Thymus (tissue), 14 donors: ENCODE measurements around the gene NCEH1. TPM values are rescaled to one million over a fixed set of nuclear protein-coding genes. Genes with fewer than 3 reads are reported as not detected.
"Not testable (repeated sequence)": the region's sequence is repeated elsewhere in the genome, so short reads cannot be mapped to it uniquely, and the experiment has no call there.

Source experiments
- DNase-seq, 9 donors: peaks; one replicate each; pipeline ENCODE4 v3.0.0-alpha.2; 2013; ENCODE audit warnings: low spot score in 9 of 9, low read depth in 6 of 9, missing footprints in 1 of 9
- H3K27ac ChIP-seq, 2 donors: one replicate each; pipeline ENCODE4 v1.5.1; 2013; ENCODE audit warnings: control low read depth in 1 of 2, low read depth in 1 of 2, low read length in 1 of 2, mild to moderate bottlenecking in 1 of 2, moderate library complexity in 1 of 2
- H3K27me3 ChIP-seq, 2 donors: one replicate each; pipeline ENCODE4 v1.5.1; 2013; ENCODE audit warnings: low read length in 1 of 2; ENCODE audit not compliant: control insufficient read depth in 2 of 2, insufficient read depth in 1 of 2
- H3K36me3 ChIP-seq, 2 donors: one replicate each; pipeline ENCODE4 v1.5.1; 2013; ENCODE audit warnings: low read length in 1 of 2, mild to moderate bottlenecking in 1 of 2, moderate library complexity in 1 of 2; ENCODE audit not compliant: control insufficient read depth in 2 of 2, insufficient read depth in 2 of 2
- H3K4me1 ChIP-seq, 2 donors: one replicate each; pipeline ENCODE4 v1.5.1; 2013; ENCODE audit warnings: low read length in 2 of 2; ENCODE audit not compliant: control insufficient read depth in 2 of 2, insufficient read depth in 2 of 2
- H3K4me3 ChIP-seq, 2 donors: one replicate each; pipeline ENCODE4 v1.5.1; 2013; ENCODE audit warnings: low read length in 2 of 2, control low read depth in 1 of 2, mild to moderate bottlenecking in 1 of 2
- H3K9me3 ChIP-seq, 2 donors: one replicate each; pipeline ENCODE4 v1.5.1; 2013; ENCODE audit warnings: low read length in 1 of 2, mild to moderate bottlenecking in 1 of 2; ENCODE audit not compliant: control insufficient read depth in 2 of 2, insufficient read depth in 1 of 2
- WGBS: extraction: QIAGEN DNeasy Blood & Tissue Kit; methylation state at CpG from one replicate; pipeline ENCODE4 v1.1.7; 2013; 5-methylcytosine and 5-hydroxymethylcytosine counted together
- long read RNA-seq, 10 donors: transcript quantifications; one replicate each; lab custom pipeline, GENCODE V29; 2026
- polyA plus RNA-seq: library from polyadenylated mRNA; stranded (reverse); fragments of 200-250 nt; gene quantifications from one replicate; pipeline ENCODE4 v1.2.3, GENCODE V29; 2013
- total RNA-seq: library from RNA; stranded (reverse); fragments of 120-200 nt; gene quantifications from one replicate; pipeline ENCODE4 v1.2.4, GENCODE V29; 2013
- donor health status: healthy.

The NCEH1 gene
- total RNA-seq (3.0 TPM), polyA plus RNA-seq (4.4 TPM)
- long read RNA-seq, donor 1, result 0 reads
- long read RNA-seq, donor 2, result 0 reads
- long read RNA-seq, donor 3, full-length matches to known transcripts, result 3 of 3 reads
- long read RNA-seq, donor 3, partial matches to known transcripts, result 0 of 3 reads
- long read RNA-seq, donor 3, other reads (novel, unspliced or antisense), result 0 of 3 reads
- long read RNA-seq, donor 4, full-length matches to known transcripts, result 1 of 1 reads
- long read RNA-seq, donor 4, partial matches to known transcripts, result 0 of 1 reads
- long read RNA-seq, donor 4, other reads (novel, unspliced or antisense), result 0 of 1 reads
- long read RNA-seq, donor 5, full-length matches to known transcripts, result 2 of 2 reads
- long read RNA-seq, donor 5, partial matches to known transcripts, result 0 of 2 reads
- long read RNA-seq, donor 5, other reads (novel, unspliced or antisense), result 0 of 2 reads
- long read RNA-seq, donor 6, result 0 reads
- long read RNA-seq, donor 7, full-length matches to known transcripts, result 4 of 4 reads
- long read RNA-seq, donor 7, partial matches to known transcripts, result 0 of 4 reads
- long read RNA-seq, donor 7, other reads (novel, unspliced or antisense), result 0 of 4 reads
- long read RNA-seq, donor 8, full-length matches to known transcripts, result 1 of 1 reads
- long read RNA-seq, donor 8, partial matches to known transcripts, result 0 of 1 reads
- long read RNA-seq, donor 8, other reads (novel, unspliced or antisense), result 0 of 1 reads
- long read RNA-seq, donor 9, full-length matches to known transcripts, result 1 of 1 reads
- long read RNA-seq, donor 9, partial matches to known transcripts, result 0 of 1 reads
- long read RNA-seq, donor 9, other reads (novel, unspliced or antisense), result 0 of 1 reads
- long read RNA-seq, donor 10, full-length matches to known transcripts, result 3 of 3 reads
- long read RNA-seq, donor 10, partial matches to known transcripts, result 0 of 3 reads
- long read RNA-seq, donor 10, other reads (novel, unspliced or antisense), result 0 of 3 reads

GRCh38 chr3:172710664-172711453 is at the start of gene NCEH1:
TSS of gene NCEH1 (minus strand) at chr3:172711067. CDS start at chr3:172710984, 83 bp downstream.
- no peaks in the 10 kb centered on the region for H3K36me3 ChIP-seq
- H3K4me3 ChIP-seq, result peak within 1 kb of the TSS; percentile 74 to 85
- under 1% methylated on average over 41 of the region's 41 CpGs for WGBS

GRCh38 chr3:172760416-172760815 is 49.5 kb upstream of the NCEH1 start:
- not testable (repeated sequence) for H3K4me1 ChIP-seq, H3K27me3 ChIP-seq, DNase-seq, H3K27ac ChIP-seq, H3K4me3 ChIP-seq, H3K9me3 ChIP-seq
- 98% methylated on average over 6 of the region's 6 CpGs for WGBS
- H3K36me3 ChIP-seq, result peaks cover 15 to 60% of the 10 kb centered on the region in 2 donors

More at GRCh38 chr3:172710664-172711453, at the start of gene NCEH1:
- H3K4me1 ChIP-seq, result peaks cover 5 to 9% of the 10 kb centered on the region in 2 donors
- H3K27me3 ChIP-seq, result no peaks in the 10 kb centered on the region
- DNase-seq, result peak; percentile 56 to 88 (median 72)
- H3K9me3 ChIP-seq, result no peaks in the 10 kb centered on the region
- peak within 1 kb of the TSS; percentile 34 to 67 for H3K27ac ChIP-seq

DNA sequence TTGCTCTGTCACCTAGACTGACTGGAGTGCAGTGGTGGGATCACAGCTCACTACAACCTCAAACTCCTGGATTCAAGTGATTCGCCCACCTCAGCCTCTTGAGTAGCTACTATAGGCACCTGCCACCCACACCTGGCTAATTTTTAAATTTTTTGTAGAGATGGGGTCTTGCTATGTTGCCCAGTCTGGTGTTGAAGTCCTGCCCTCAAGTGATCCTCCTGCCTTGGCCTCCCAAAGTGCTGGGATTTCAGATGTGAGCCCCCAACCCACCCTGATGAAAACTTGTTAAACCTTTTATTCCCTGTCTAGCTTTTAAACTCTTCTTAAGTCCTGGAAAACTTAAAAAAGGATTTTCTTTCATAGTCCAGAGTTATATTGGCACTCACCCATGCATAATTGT is 42.3 kb upstream of the NCEH1 start:
- Histone ChIP-seq H3K27ac (peak overlapping the region in 1 of 2 donors; percentile 11), H3K9me3 (no peaks in the 10 kb centered on the region), H3K27me3 (no peaks in the 10 kb centered on the region), H3K4me1 (peaks cover 5 to 17% of the 10 kb centered on the region in 2 donors), H3K36me3 (peaks cover 0 to 35% of the 10 kb centered on the region in 2 donors), H3K4me3 (peak overlapping the region in 1 of 2 donors; percentile 9)
- DNase-seq, result peak in 1 of 9 donors; percentile 18
- WGBS, result 97% methylated on average over 1 of the region's 1 CpG

DNA sequence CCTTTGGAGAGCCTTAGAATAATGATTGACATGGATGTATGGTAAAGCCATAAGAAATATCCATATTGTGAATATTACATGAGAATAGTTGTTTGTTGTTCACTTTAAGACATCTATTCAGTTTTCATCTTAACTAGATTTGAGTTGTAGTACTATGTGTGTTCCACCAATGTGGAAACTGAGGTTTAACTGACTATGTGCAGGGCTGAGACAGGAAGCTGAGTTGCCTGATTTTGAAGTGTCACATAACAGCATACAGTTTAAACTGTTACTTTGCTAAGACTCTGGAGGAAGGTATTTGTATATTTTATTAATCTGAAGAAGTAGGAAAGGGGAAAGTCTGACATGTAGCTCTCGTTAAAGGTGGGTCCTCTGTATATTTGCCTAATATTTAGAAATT is 41.8 kb upstream of the NCEH1 start:
- Histone ChIP-seq H3K27me3 (no peaks in the 10 kb centered on the region), H3K4me3 (peak overlapping the region; percentile 7 to 9), H3K36me3 (peaks cover 0 to 31% of the 10 kb centered on the region in 2 donors), H3K27ac (peak overlapping the region in 1 of 2 donors; percentile 11), H3K9me3 (no peaks in the 10 kb centered on the region), H3K4me1 (peaks cover 5 to 17% of the 10 kb centered on the region in 2 donors)
- peak in 6 of 9 donors; percentile 14 to 64 (median 34) for DNase-seq
- WGBS, result 95% methylated on average over 1 of the region's 1 CpG

GRCh38 chr3:172751175-172751704 is 40.4 kb upstream of the NCEH1 start:
- DNase-seq, result peak in 1 of 9 donors; percentile 13
- peak overlapping the region in 1 of 2 donors; percentile 86 for H3K27ac ChIP-seq
- H3K4me1 ChIP-seq, result peaks cover 5 to 17% of the 10 kb centered on the region in 2 donors
- no peaks in the 10 kb centered on the region for H3K27me3 ChIP-seq
- no peaks in the 10 kb centered on the region for H3K9me3 ChIP-seq
- peaks cover 0 to 23% of the 10 kb centered on the region in 2 donors for H3K36me3 ChIP-seq
- peak overlapping the region; percentile 84 to 92 for H3K4me3 ChIP-seq
- WGBS, result 1% methylated on average over 14 of the region's 14 CpGs

DNA sequence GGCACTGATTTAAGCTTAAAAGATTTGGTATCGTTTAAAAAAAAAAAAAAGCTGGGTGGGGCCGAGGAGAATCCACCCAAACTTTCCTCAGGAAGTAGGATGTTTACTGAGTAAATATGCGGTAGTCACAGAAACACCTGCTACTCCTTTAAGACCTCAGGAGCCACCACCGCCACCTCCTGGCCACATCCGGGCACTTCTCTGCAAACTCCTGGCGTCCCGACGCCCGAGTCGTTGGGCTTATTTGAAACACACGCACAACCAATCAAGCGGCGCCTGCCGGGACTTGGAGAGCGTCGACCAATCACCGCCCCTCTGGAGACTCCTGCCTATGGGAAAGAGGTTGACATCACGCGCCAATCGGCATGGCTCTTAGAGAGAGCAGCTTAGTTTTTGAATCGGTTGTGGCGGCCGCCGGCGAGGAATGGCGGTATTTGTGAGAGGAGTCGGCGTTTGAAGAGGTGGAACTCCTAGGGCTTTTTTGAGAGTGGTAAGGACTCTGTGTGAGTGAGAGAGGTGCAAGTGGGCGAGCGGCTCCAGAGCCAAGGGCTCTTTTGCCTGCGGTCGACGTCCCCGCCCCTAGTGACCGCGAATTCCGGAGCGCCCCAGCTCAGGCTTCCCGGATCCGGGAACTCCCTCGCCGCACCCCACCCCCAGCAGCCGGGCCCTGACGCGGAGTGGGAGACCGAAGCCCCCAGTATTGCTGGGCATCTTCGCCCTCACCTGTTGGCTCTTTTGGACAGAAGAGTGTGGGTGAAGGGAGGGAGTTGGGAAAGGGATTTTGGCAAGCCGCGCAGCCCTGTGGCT is 39.7 kb upstream of the NCEH1 start, which contains the start of gene ECT2:
Gene ECT2 (plus strand): TSS at position 359 of the 807 bp plus-strand sequence. CDS start 3,805 bp downstream, outside the sequence.
- H3K27ac ChIP-seq, result peak within 1 kb of the TSS; percentile 62 to 86
- no peaks in the 10 kb centered on the region for H3K9me3 ChIP-seq
- no peaks in the 10 kb centered on the region for H3K27me3 ChIP-seq
- DNase-seq, result peak; percentile 97 to 100 (median 99)
- under 1% methylated on average over 49 of the region's 49 CpGs for WGBS
- peaks cover 5 to 17% of the 10 kb centered on the region in 2 donors for H3K4me1 ChIP-seq
- H3K4me3 ChIP-seq, result peak within 1 kb of the TSS; percentile 84 to 92
- peaks cover 0 to 18% of the 10 kb centered on the region in 2 donors for H3K36me3 ChIP-seq

GRCh38 chr3:172750069-172750367 is 39.2 kb upstream of the NCEH1 start:
- Histone ChIP-seq H3K4me3 (peak overlapping the region; percentile 84 to 92), H3K36me3 (peaks cover 0 to 12% of the 10 kb centered on the region in 2 donors), H3K9me3 (no peaks in the 10 kb centered on the region), H3K4me1 (peaks cover 5 to 17% of the 10 kb centered on the region in 2 donors), H3K27ac (peak overlapping the region in 1 of 2 donors; percentile 71), H3K27me3 (no peaks in the 10 kb centered on the region)
- WGBS, result 18% methylated on average over 9 of the region's 9 CpGs
- DNase-seq, result peak in 1 of 9 donors; percentile 16
